ENCODE measurements around the gene F11R. TPM values are rescaled to one million over a fixed set of nuclear protein-coding genes. Genes with fewer than 3 reads are reported as not detected.
"Not testable (repeated sequence)": the region's sequence is repeated elsewhere in the genome, so short reads cannot be mapped to it uniquely, and the experiment has no call there.

The F11R gene
- total RNA-seq, 2 donors from 2014 or later = 134 to 179 TPM

- Histone ChIP-seq H3K27ac (peak overlapping the region; percentile 73), H3K9me3 (no peaks in the 10 kb centered on the region), H3K9ac (ENCODE audit: low read depth in 2 of 2, low read length in 2 of 2) (peak overlapping the region in 1 of 2 donors; percentile 99), H3K4me3 (peak overlapping the region; percentile 48), H3K27me3 (no peaks in the 10 kb centered on the region), H3K36me3 (no peaks in the 10 kb centered on the region), H3K4me1 (peaks cover 11% of the 10 kb centered on the region)
- TF ChIP-seq CTCF (IDR thresholded peaks at IDR 0.05) = no peak
- no peak for DNase-seq
- intact Hi-C loops (cut with DNase I) = no loop called here
Observed at GRCh38 chr1:161021970-161022353, 1.0 kb upstream of the F11R start.

- intact Hi-C loops (cut with DNase I) = no loop called here
Observed at GRCh38 chr1:161021165-161021969, 415 bp upstream of the F11R start.

GRCh38 chr1:161019751-161020495, 1.0 kb downstream of the F11R start:
- TF ChIP-seq CTCF (IDR thresholded peaks at IDR 0.05) = no peak
- Histone ChIP-seq H3K9me3 (no peaks in the 10 kb centered on the region), H3K4me1 (peaks cover 11% of the 10 kb centered on the region), H3K27ac (peak overlapping the region; percentile 69), H3K4me3 (peak overlapping the region; percentile 48), H3K9ac (ENCODE audit: low read depth in 2 of 2, low read length in 2 of 2) (peak overlapping the region; percentile 78 to 99), H3K36me3 (no peaks in the 10 kb centered on the region), H3K27me3 (no peaks in the 10 kb centered on the region)
- intact Hi-C loops (cut with DNase I) = no loop called here
- no peak for DNase-seq

More at GRCh38 chr1:161021165-161021969, 415 bp upstream of the F11R start:
- H3K27me3 ChIP-seq = no peaks in the 10 kb centered on the region
- no peaks in the 10 kb centered on the region for H3K9me3 ChIP-seq
- H3K9ac ChIP-seq (ENCODE audit: low read depth in 2 of 2, low read length in 2 of 2) = peak overlapping the region in 1 of 2 donors; percentile 99
- H3K36me3 ChIP-seq = no peaks in the 10 kb centered on the region
- no peak for TF ChIP-seq CTCF (IDR thresholded peaks at IDR 0.05)
- peak overlapping the region; percentile 73 for H3K27ac ChIP-seq
- peak overlapping the region; percentile 48 for H3K4me3 ChIP-seq
- H3K4me1 ChIP-seq = peaks cover 11% of the 10 kb centered on the region
- peak; percentile 98 for DNase-seq

GRCh38 chr1:161019111-161019660, 1.8 kb downstream of the F11R start:
- Histone ChIP-seq H3K4me1 (peaks cover 11% of the 10 kb centered on the region), H3K27ac (peak overlapping the region; percentile 69), H3K9ac (ENCODE audit: low read depth in 2 of 2, low read length in 2 of 2) (peak overlapping the region in 1 of 2 donors; percentile 99), H3K4me3 (peak overlapping the region; percentile 48)
- H3K9me3 ChIP-seq; DNase-seq; H3K27me3 ChIP-seq; H3K36me3 ChIP-seq; intact Hi-C loops (cut with DNase I): not testable (repeated sequence)

GRCh38 chr1:161018631-161018930, 2.4 kb downstream of the F11R start:
- no peak for TF ChIP-seq CTCF (IDR thresholded peaks at IDR 0.05)
- Histone ChIP-seq H3K36me3 (no peaks in the 10 kb centered on the region), H3K9ac (ENCODE audit: low read depth in 2 of 2, low read length in 2 of 2) (peak overlapping the region; percentile 13 to 20), H3K9me3 (no peaks in the 10 kb centered on the region), H3K4me1 (peaks cover 11% of the 10 kb centered on the region), H3K27me3 (no peaks in the 10 kb centered on the region), H3K4me3 (peak overlapping the region; percentile 5), H3K27ac (peak overlapping the region; percentile 48)
- intact Hi-C loops (cut with DNase I) = no loop called here
- DNase-seq = no peak

Measured in colonic mucosa (tissue), 4 donors.